ENCODE data around the gene COX7C. TPM values are rescaled to one million over a fixed set of nuclear protein-coding genes. Genes with fewer than 3 reads are reported as not detected.

The COX7C gene
- total RNA-seq, 1 donor from 2014 or later: 702 TPM

- no peaks in the 10 kb centered on the region for H3K79me2 ChIP-seq (ENCODE audit: low read depth)
- H3K4me1 ChIP-seq: no peaks in the 10 kb centered on the region
- H3K27ac ChIP-seq: no peak overlapping the region
- Mint-ChIP-seq H3K27me3 (ENCODE audit: insufficient read depth, low read depth) (peaks cover under 1% of the 10 kb centered on the region), H3K4me3 (no peak overlapping the region), H3K27ac (no peak overlapping the region), H3K36me3 (peaks cover 1% of the 10 kb centered on the region), H3K4me1 (no peaks in the 10 kb centered on the region), H3K9me3 (peaks cover 3% of the 10 kb centered on the region)
- no peaks in the 10 kb centered on the region for H3K36me3 ChIP-seq
- H3K4me2 ChIP-seq: no peak overlapping the region
- H3K9me3 ChIP-seq (ENCODE audit: low read depth): no peaks in the 10 kb centered on the region
- no peaks in the 10 kb centered on the region for H3F3A ChIP-seq (ENCODE audit: low read depth)
- no peaks in the 10 kb centered on the region for H4K20me1 ChIP-seq (ENCODE audit: low read depth)
- no peak overlapping the region for H3K9ac ChIP-seq
- no peaks in the 10 kb centered on the region for H3K27me3 ChIP-seq
- H3K4me3 ChIP-seq: no peak overlapping the region
- no peak overlapping the region for H2AFZ ChIP-seq (replicated peaks)
- DNase-seq (ENCODE audit: low spot score): no peak
- TF ChIP-seq EZH2phosphoT487 (IDR thresholded peaks at IDR 0.05) (no peak), CTCF (IDR thresholded peaks at IDR 0.05) (no peak), EZH2 (IDR thresholded peaks at IDR 0.05) (no peak)
Measured at GRCh38 chr5:86572825-86573517, 44.8 kb upstream of the COX7C start.

GRCh38 chr5:86579502-86579901 is 38.2 kb upstream of the COX7C start:
- Mint-ChIP-seq H3K27ac (no peak overlapping the region), H3K4me1 (no peaks in the 10 kb centered on the region), H3K36me3 (no peaks in the 10 kb centered on the region)

GRCh38 chr5:86596476-86596875 is 21.3 kb upstream of the COX7C start:
- Histone ChIP-seq H3K4me3 (no peak overlapping the region), H3K79me2 (ENCODE audit: low read depth) (no peaks in the 10 kb centered on the region), H3K9ac (no peak overlapping the region), H3K27me3 (no peaks in the 10 kb centered on the region), H3K9me3 (ENCODE audit: low read depth) (no peaks in the 10 kb centered on the region), H3K36me3 (no peaks in the 10 kb centered on the region), H3K4me2 (no peak overlapping the region), H3K4me1 (peaks cover 8% of the 10 kb centered on the region), H3F3A (ENCODE audit: low read depth) (no peaks in the 10 kb centered on the region), H3K27ac (no peak overlapping the region), H2AFZ (replicated peaks) (no peak overlapping the region), H4K20me1 (ENCODE audit: low read depth) (no peaks in the 10 kb centered on the region)
- DNase-seq (ENCODE audit: low spot score): no peak
- no peaks in the 10 kb centered on the region for H3K27me3 Mint-ChIP-seq (ENCODE audit: insufficient read depth, low read depth)
- peaks cover 3% of the 10 kb centered on the region for H3K4me1 Mint-ChIP-seq
- no peak overlapping the region for H3K4me3 Mint-ChIP-seq
- H3K36me3 Mint-ChIP-seq: no peaks in the 10 kb centered on the region
- H3K9me3 Mint-ChIP-seq: peaks cover 3% of the 10 kb centered on the region
- TF ChIP-seq EZH2 (IDR thresholded peaks at IDR 0.05) (no peak), CTCF (IDR thresholded peaks at IDR 0.05) (no peak), EZH2phosphoT487 (IDR thresholded peaks at IDR 0.05) (no peak)
- no peak overlapping the region for H3K27ac Mint-ChIP-seq

More at GRCh38 chr5:86579502-86579901, 38.2 kb upstream of the COX7C start:
- no peaks in the 10 kb centered on the region for H3F3A ChIP-seq (ENCODE audit: low read depth)
- no peak for TF ChIP-seq EZH2 (IDR thresholded peaks at IDR 0.05)
- no peak for TF ChIP-seq CTCF (IDR thresholded peaks at IDR 0.05)
- no peak for TF ChIP-seq EZH2phosphoT487 (IDR thresholded peaks at IDR 0.05)
- H4K20me1 ChIP-seq (ENCODE audit: low read depth): no peaks in the 10 kb centered on the region
- no peaks in the 10 kb centered on the region for H3K36me3 ChIP-seq
- H3K27ac ChIP-seq: no peak overlapping the region
- H3K9me3 ChIP-seq (ENCODE audit: low read depth): no peaks in the 10 kb centered on the region
- Mint-ChIP-seq H3K27me3 (ENCODE audit: insufficient read depth, low read depth) (no peaks in the 10 kb centered on the region), H3K9me3 (no peaks in the 10 kb centered on the region), H3K4me3 (no peak overlapping the region)
- H3K27me3 ChIP-seq: no peaks in the 10 kb centered on the region
- H3K9ac ChIP-seq: no peak overlapping the region
- H3K79me2 ChIP-seq (ENCODE audit: low read depth): no peaks in the 10 kb centered on the region
- no peak for DNase-seq (ENCODE audit: low spot score)
- H3K4me1 ChIP-seq: no peaks in the 10 kb centered on the region
- no peak overlapping the region for H2AFZ ChIP-seq (replicated peaks)
- no peak overlapping the region for H3K4me3 ChIP-seq
- no peak overlapping the region for H3K4me2 ChIP-seq

All from neural progenitor cell (in vitro differentiated cells).